HL-60 (cell line): ENCODE data around the gene SLC16A12.

Source experiments
- TF ChIP-seq, protein P1 (sequence below): IDR thresholded peaks from one replicate; pipeline ENCODE4 v1.5.1; 2011; ENCODE audit warnings: low read length, control low read depth, inconsistent platforms; ENCODE audit not compliant: insufficient read depth
- TF ChIP-seq, protein P2 (sequence below): IDR thresholded peaks from 2 replicates; pipeline ENCODE4 v1.6.1; 2012; ENCODE audit warnings: low read depth; ENCODE audit not compliant: insufficient replicate concordance

- TF ChIP-seq, protein P1, sequence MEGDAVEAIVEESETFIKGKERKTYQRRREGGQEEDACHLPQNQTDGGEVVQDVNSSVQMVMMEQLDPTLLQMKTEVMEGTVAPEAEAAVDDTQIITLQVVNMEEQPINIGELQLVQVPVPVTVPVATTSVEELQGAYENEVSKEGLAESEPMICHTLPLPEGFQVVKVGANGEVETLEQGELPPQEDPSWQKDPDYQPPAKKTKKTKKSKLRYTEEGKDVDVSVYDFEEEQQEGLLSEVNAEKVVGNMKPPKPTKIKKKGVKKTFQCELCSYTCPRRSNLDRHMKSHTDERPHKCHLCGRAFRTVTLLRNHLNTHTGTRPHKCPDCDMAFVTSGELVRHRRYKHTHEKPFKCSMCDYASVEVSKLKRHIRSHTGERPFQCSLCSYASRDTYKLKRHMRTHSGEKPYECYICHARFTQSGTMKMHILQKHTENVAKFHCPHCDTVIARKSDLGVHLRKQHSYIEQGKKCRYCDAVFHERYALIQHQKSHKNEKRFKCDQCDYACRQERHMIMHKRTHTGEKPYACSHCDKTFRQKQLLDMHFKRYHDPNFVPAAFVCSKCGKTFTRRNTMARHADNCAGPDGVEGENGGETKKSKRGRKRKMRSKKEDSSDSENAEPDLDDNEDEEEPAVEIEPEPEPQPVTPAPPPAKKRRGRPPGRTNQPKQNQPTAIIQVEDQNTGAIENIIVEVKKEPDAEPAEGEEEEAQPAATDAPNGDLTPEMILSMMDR: no peak
- TF ChIP-seq, protein P2, sequence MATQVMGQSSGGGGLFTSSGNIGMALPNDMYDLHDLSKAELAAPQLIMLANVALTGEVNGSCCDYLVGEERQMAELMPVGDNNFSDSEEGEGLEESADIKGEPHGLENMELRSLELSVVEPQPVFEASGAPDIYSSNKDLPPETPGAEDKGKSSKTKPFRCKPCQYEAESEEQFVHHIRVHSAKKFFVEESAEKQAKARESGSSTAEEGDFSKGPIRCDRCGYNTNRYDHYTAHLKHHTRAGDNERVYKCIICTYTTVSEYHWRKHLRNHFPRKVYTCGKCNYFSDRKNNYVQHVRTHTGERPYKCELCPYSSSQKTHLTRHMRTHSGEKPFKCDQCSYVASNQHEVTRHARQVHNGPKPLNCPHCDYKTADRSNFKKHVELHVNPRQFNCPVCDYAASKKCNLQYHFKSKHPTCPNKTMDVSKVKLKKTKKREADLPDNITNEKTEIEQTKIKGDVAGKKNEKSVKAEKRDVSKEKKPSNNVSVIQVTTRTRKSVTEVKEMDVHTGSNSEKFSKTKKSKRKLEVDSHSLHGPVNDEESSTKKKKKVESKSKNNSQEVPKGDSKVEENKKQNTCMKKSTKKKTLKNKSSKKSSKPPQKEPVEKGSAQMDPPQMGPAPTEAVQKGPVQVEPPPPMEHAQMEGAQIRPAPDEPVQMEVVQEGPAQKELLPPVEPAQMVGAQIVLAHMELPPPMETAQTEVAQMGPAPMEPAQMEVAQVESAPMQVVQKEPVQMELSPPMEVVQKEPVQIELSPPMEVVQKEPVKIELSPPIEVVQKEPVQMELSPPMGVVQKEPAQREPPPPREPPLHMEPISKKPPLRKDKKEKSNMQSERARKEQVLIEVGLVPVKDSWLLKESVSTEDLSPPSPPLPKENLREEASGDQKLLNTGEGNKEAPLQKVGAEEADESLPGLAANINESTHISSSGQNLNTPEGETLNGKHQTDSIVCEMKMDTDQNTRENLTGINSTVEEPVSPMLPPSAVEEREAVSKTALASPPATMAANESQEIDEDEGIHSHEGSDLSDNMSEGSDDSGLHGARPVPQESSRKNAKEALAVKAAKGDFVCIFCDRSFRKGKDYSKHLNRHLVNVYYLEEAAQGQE: no peak
Observed at GRCh38 chr10:89543841-89544240, 8.4 kb upstream of the SLC16A12 start.
